Aorta (tissue), 5 donors: Measurements from ENCODE around the gene AKNA. TPM values are rescaled to one million over a fixed set of nuclear protein-coding genes. Genes with fewer than 3 reads are reported as not detected.

Experiments
- ATAC-seq: fragments of 200-7000 bp; cut with Tn5 transposase; one replicate; pipeline ENCODE4 v1.9.1; 2022; ENCODE audit warnings: moderate library complexity; ENCODE audit not compliant: low FRiP score
- DNase-seq, 2 donors: peaks; one replicate each; pipeline ENCODE4 v3.0.0-alpha.2; 2020
- H3K27ac ChIP-seq, 2 donors: one replicate each; pipeline ENCODE4 v1.5.1; 2013; ENCODE audit warnings: low read length in 2 of 2, mild to moderate bottlenecking in 2 of 2, moderate library complexity in 2 of 2, control low read depth in 1 of 2, inconsistent platforms in 1 of 2, low read depth in 1 of 2
- H3K27me3 ChIP-seq, 2 donors: one replicate each; pipeline ENCODE4 v1.6.1; 2013; ENCODE audit warnings: control low read depth in 1 of 2, low read length in 1 of 2, mild to moderate bottlenecking in 1 of 2, moderate library complexity in 1 of 2; ENCODE audit not compliant: insufficient read depth in 2 of 2, control insufficient read depth in 1 of 2
- H3K36me3 ChIP-seq, 2 donors: one replicate each; pipeline ENCODE4 v1.6.1; 2013; ENCODE audit warnings: control low read depth in 1 of 2, low read length in 1 of 2, mild to moderate bottlenecking in 1 of 2; ENCODE audit not compliant: insufficient read depth in 2 of 2, control insufficient read depth in 1 of 2
- H3K4me1 ChIP-seq, 2 donors: one replicate each; pipeline ENCODE4 v1.6.1; 2013; ENCODE audit warnings: low read length in 2 of 2, control low read depth in 1 of 2, mild to moderate bottlenecking in 1 of 2, moderate library complexity in 1 of 2; ENCODE audit not compliant: insufficient read depth in 2 of 2, control insufficient read depth in 1 of 2
- H3K4me3 ChIP-seq, 2 donors: one replicate each; pipeline ENCODE4 v1.5.1; 2013; ENCODE audit warnings: low read length in 2 of 2, control low read depth in 1 of 2, mild to moderate bottlenecking in 1 of 2
- H3K9me3 ChIP-seq: one replicate; pipeline ENCODE4 v1.6.1; 2013; ENCODE audit warnings: mild to moderate bottlenecking, low read length; ENCODE audit not compliant: control insufficient read depth
- WGBS, 2 donors: extraction: QIAGEN DNeasy Blood & Tissue Kit; methylation state at CpG; one replicate each; pipeline ENCODE4 v1.1.7; 2013; 5-methylcytosine and 5-hydroxymethylcytosine counted together
- intact Hi-C, 2 donors: fragments of 100-400 bp; cut with DNase I; formaldehyde crosslinking; loops; one replicate each; pipeline versions ENCODE4 v1.14.2 to v1.15.0; 2022
- polyA plus RNA-seq, 2 donors: library from polyadenylated mRNA; stranded (reverse); fragments of 200-250 nt; gene quantifications; one replicate each; pipeline ENCODE4 v1.2.3, GENCODE V29; 2013
- total RNA-seq, 2 donors: library from RNA; stranded (reverse); fragmentation: NEBNext Ultra II Directional; extraction: Animal tissue kit (Norgen Biotek cat#: 25700); gene quantifications; one replicate each; pipeline ENCODE4 v1.2.1, GENCODE V29; 2021
- donor health status: healthy with polysubstance abuse.
- donor health status: Bipolar disorder and iron deficiency.
- donor health status: DM: no; HTN: no; CAD: no.
- donor health status: DM: no; HTN: no; CAD: no.
- donor health status: DM: yes; HTN: yes; CAD: no.

AKNA gene
- total and polyA plus RNA-seq, 4 donors, result 11.9 to 56.0 (median 32.0) TPM

DNA sequence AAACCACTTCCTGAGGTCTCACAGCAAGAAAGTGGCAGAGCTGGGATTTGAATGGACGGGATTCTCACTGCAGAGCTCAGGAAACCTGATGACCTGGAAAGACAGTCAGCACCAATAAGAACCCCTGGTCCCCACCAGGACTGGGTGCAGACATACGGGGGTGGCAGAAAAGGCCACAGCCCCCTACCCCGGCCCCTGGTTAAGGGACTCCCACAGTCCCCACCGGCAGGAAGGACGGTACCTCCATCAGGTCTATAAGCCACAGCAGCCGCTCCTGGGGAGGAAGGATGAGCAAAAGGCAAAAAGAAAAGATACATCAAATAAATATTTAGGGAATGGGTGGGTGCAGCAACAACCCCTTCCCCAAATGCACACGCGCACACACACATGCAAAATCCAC is 32.0 kb upstream of the AKNA start:
- H3K27ac ChIP-seq, result no peak overlapping the region
- ATAC-seq (no peak), DNase-seq (no peak)
- H3K4me1 ChIP-seq, result no peaks in the 10 kb centered on the region
- H3K9me3 ChIP-seq, result no peaks in the 10 kb centered on the region
- WGBS, 2 donors, result 92 to 94% methylated on average over 8 of the region's 8 CpGs
- no peaks in the 10 kb centered on the region for H3K36me3 ChIP-seq
- H3K4me3 ChIP-seq, result no peak overlapping the region
- intact Hi-C loops, result no loop called here
- no peaks in the 10 kb centered on the region for H3K27me3 ChIP-seq

DNA sequence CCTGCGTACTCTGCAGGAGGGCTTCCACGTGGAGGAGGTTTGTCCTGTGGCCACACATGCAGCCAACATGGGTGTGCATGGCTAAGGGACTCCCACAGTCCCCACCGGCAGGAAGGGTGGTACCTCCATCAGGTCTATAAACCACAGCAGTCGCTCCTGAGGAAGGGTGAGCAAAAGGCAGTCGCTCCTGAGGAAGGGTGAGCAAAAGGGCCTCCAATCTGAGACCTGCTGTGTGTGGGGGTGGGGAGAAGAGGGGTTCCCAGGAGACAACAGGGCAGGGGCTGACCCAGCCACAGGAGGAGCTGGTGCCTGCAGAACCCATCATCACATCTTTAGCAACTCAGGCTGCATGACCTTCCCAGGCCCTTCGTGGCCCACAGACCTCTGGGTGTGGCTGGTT is 30.3 kb upstream of the AKNA start:
- Histone ChIP-seq H3K27ac (no peak overlapping the region), H3K9me3 (no peaks in the 10 kb centered on the region), H3K4me3 (no peak overlapping the region), H3K27me3 (no peaks in the 10 kb centered on the region), H3K36me3 (no peaks in the 10 kb centered on the region), H3K4me1 (no peaks in the 10 kb centered on the region)
- ATAC-seq (no peak), DNase-seq (no peak)
- intact Hi-C loops, result no loop called here
- 92% methylated on average over 6 of the region's 6 CpGs for WGBS, 2 donors

DNA sequence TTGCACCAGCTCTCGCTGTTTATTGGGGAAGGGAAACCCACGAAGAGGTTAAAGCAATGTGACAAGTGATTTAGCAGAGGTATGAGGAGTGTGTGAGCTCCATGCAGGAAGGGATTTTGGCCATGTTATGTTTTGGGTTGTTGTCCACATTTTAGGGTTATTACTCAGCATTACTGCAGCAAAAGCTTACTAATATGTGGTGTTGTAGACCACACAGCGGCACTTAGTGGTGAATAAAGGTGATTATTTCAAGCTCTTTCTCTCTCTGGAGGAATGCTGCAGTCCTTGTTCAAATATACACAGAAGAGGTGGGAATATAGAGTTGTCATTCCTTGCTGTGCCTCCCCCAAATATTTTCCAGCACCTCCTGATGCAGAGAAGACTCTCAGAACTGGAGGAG is 29.7 kb upstream of the AKNA start:
- Histone ChIP-seq H3K27ac (no peak overlapping the region), H3K4me3 (no peak overlapping the region), H3K36me3 (no peaks in the 10 kb centered on the region), H3K9me3 (no peaks in the 10 kb centered on the region), H3K27me3 (no peaks in the 10 kb centered on the region), H3K4me1 (no peaks in the 10 kb centered on the region)
- DNase-seq (no peak), ATAC-seq (no peak)
- intact Hi-C loops, result no loop called here
- WGBS, 2 donors, result 67 to 71% methylated on average over 3 of the region's 3 CpGs

DNA sequence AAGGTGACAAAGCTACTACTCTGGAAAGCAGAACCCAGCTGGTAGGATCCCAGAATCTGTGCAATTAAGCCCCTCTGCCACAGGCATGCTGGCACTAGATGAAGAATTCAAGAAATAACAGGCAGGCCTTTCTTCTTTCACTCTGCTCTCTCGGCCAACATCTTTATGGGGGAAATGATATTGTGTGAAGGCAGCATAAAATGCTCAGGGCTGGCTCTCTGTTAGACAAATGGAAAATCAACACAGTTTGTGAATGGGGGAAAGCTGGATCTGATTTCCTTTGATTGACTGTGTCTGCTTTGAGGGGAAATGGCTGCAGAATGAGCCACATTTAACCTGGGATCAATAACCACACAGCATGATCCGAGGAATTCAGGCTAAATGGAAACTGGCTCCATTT is 29.1 kb upstream of the AKNA start:
- DNase-seq (no peak), ATAC-seq (no peak)
- WGBS, 2 donors, result 93 to 95% methylated on average over 2 of the region's 2 CpGs
- Histone ChIP-seq H3K4me3 (no peak overlapping the region), H3K36me3 (no peaks in the 10 kb centered on the region), H3K27ac (no peak overlapping the region), H3K27me3 (no peaks in the 10 kb centered on the region), H3K4me1 (no peaks in the 10 kb centered on the region), H3K9me3 (no peaks in the 10 kb centered on the region)
- intact Hi-C loops, result no loop called here

DNA sequence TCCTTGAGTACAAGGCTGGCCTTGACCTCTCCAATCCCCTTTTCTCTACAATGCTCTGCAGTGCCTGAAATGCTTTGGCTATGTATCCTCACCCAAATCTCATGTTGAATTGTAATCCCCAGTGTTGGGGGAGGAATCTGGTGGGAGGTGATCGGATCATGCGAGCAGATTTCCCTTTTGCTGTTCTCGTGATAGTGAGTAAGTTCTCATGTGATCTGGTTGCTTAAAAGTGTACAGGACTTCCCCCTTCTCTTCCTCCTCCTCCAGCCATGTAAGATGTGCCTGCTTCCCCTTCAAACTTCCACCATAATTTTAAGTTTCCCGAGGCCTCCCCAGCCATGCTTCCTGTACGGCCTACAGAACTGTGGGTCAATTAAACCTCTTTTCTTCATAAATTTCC is 28.5 kb upstream of the AKNA start:
- Histone ChIP-seq H3K4me3 (no peak overlapping the region), H3K36me3 (no peaks in the 10 kb centered on the region), H3K27me3 (no peaks in the 10 kb centered on the region), H3K9me3 (no peaks in the 10 kb centered on the region), H3K4me1 (no peaks in the 10 kb centered on the region), H3K27ac (no peak overlapping the region)
- DNase-seq (peak in 1 of 2 donors; percentile 12), ATAC-seq (no peak)
- intact Hi-C loops, result no loop called here
- 77 to 78% methylated on average over 5 of the region's 5 CpGs for WGBS, 2 donors

DNA sequence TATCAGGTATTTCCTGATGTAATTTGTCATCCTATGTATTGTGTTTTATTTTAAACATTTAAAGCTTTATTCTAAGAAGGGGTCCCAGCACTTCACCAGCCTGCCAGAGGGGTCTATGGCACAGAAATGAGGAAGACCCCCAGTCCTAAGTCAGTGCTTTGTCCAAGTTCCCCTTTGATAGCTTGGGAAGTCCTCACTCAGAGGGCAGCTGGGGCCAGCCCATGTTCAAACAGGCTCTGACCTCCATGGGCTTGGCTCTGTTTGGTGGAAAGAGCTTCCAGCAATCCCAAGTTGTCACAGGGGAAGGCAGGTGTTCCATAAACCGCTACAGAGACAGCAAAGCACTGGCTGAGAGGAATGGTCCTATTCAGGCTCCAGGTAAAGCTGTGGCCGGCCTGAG is 26.6 kb upstream of the AKNA start:
- intact Hi-C loops, result no loop called here
- H3K27me3 ChIP-seq, result no peaks in the 10 kb centered on the region
- ATAC-seq, result no peak

DNA sequence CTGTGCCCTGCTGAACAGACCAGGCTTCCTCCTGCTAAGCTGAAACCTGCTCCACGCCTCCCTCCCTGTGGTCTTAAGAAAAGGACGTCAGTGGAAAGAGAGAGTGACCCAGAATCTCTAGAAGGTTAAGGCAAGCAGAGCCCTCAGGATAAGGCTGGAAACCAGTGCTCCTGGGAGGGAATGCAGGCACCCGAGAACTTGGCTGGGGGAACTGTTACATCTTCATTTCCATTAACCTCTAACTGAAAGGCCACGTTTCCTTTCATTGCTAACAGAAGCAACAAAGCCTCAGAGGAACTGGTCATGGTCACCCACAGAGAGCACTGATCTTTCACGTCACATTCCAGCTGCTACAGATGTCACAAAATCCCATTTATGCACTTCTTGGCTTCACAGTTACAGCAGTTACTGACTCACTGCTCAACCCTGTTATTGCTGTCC is 26.1 kb upstream of the AKNA start:
- Histone ChIP-seq H3K27ac (no peak overlapping the region), H3K27me3 (no peaks in the 10 kb centered on the region), H3K36me3 (no peaks in the 10 kb centered on the region), H3K9me3 (no peaks in the 10 kb centered on the region), H3K4me3 (no peak overlapping the region), H3K4me1 (no peaks in the 10 kb centered on the region)
- ATAC-seq (no peak), DNase-seq (no peak)
- intact Hi-C loops, result no loop called here
- 41% methylated on average over 5 of the region's 5 CpGs for WGBS, 2 donors

More for the DNA sequence above, 26.6 kb upstream of the AKNA start:
- H3K4me1 ChIP-seq, result no peaks in the 10 kb centered on the region
- H3K9me3 ChIP-seq, result no peaks in the 10 kb centered on the region
- no peak overlapping the region for H3K27ac ChIP-seq
- DNase-seq, result no peak
- H3K36me3 ChIP-seq, result no peaks in the 10 kb centered on the region
- WGBS, 2 donors, result 75 to 77% methylated on average over 2 of the region's 2 CpGs
- no peak overlapping the region for H3K4me3 ChIP-seq

DNA sequence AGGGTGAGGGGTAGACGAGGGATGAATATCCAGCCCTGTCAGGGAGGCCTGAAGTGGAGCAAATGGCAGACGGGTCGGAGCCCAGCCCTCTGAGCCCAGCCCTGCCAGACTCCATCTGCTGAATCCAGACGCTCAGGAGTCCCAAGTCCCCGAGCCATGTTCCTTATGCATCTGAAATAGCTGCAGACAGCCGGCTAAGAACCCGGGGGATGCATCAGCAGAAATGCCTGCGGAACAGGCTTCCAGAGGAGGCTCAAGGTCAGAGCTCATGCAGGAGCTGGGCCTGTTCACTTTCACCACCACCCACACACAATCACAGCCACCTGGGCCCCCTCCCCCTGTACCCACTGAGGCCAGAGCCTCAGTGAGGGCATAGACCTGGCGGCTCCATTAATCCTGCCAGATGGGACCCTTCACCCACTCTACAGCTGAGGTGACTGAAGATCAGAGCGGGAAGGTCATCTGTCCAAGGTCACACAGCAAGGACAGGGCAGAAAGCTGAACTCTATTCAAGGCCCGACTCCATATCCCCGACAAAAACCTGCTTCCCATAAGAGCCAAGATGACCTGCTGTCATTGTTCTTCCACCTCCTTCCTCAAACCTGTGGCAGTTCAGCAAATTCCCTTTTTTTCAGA is 24.4 kb upstream of the AKNA start:
- Histone ChIP-seq H3K27ac (no peak overlapping the region), H3K4me1 (no peaks in the 10 kb centered on the region), H3K36me3 (no peaks in the 10 kb centered on the region), H3K4me3 (no peak overlapping the region), H3K27me3 (no peaks in the 10 kb centered on the region), H3K9me3 (no peaks in the 10 kb centered on the region)
- ATAC-seq (no peak), DNase-seq (no peak)
- 93 to 94% methylated on average over 12 of the region's 12 CpGs for WGBS, 2 donors
- intact Hi-C loops, result no loop called here

DNA sequence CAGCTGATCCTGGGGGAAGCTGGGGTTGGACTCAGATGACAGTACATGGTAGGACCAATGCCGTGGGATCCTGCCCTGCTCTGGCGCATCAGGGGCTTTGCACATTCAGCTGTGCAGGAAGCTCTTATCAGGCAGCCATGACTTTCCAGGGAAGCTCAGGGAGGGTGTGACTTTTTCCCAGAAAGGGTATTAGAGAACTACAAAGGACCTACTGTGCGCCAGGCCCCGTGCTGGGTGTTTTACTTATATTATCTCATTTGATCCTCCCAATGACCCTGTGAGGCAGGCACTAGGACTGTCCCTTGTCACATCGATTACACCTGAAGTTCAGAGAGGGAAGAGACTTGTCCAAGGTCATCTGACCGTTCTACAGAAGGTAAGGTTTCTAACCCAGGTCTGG is 23.7 kb upstream of the AKNA start:
- 92 to 94% methylated on average over 6 of the region's 6 CpGs for WGBS, 2 donors
- H3K4me1 ChIP-seq, result no peaks in the 10 kb centered on the region
- H3K9me3 ChIP-seq, result no peaks in the 10 kb centered on the region
- no peaks in the 10 kb centered on the region for H3K27me3 ChIP-seq
- H3K36me3 ChIP-seq, result no peaks in the 10 kb centered on the region
- no peak overlapping the region for H3K4me3 ChIP-seq
- ATAC-seq, result no peak
- H3K27ac ChIP-seq, result no peak overlapping the region
- no peak for DNase-seq
- intact Hi-C loops, result no loop called here
